GM23338 (cell line): ENCODE measurements around the gene MRPS5. TPM values are rescaled to one million over a fixed set of nuclear protein-coding genes. Genes with fewer than 3 reads are reported as not detected.

Source experiments
- ATAC-seq: fragments of 200-7000 bp; cut with Tn5 transposase; 3 replicates; pipeline ENCODE4 v1.9.1; 2020
- DNase-seq: peaks from one replicate; pipeline ENCODE4 v3.0.0-alpha.2; 2015; ENCODE audit warnings: low spot score
- H2AFZ ChIP-seq: fragments of 200-600 bp; sonication (generic); 2 replicates; pipeline ENCODE4 v1.8.0; 2016; ENCODE audit warnings: antibody characterized with exemption, mild to moderate bottlenecking, moderate library complexity
- H3F3A ChIP-seq: fragments of 200-600 bp; sonication (generic); replicated peaks from 2 replicates; pipeline ENCODE4 v1.8.0; 2017; ENCODE audit warnings: antibody characterized with exemption, mixed run types, low read depth
- H3K27ac ChIP-seq: fragments of 200-600 bp; sonication (generic); 2 replicates; pipeline ENCODE4 v1.6.1; 2016; ENCODE audit warnings: low read depth
- H3K27me3 ChIP-seq: fragments of 200-600 bp; sonication (generic); 2 replicates; pipeline ENCODE4 v1.8.0; 2016; ENCODE audit warnings: mild to moderate bottlenecking, mixed run types, moderate library complexity; ENCODE audit not compliant: insufficient read depth
- H3K36me3 ChIP-seq: fragments of 200-600 bp; sonication (generic); 2 replicates; pipeline ENCODE4 v1.8.0; 2016; ENCODE audit warnings: mild to moderate bottlenecking; ENCODE audit not compliant: insufficient read depth
- H3K4me1 ChIP-seq: fragments of 200-600 bp; sonication (generic); 2 replicates; pipeline ENCODE4 v1.8.0; 2016; ENCODE audit warnings: mild to moderate bottlenecking, moderate library complexity; ENCODE audit not compliant: insufficient read depth
- H3K4me2 ChIP-seq: fragments of 200-600 bp; sonication (generic); 2 replicates; pipeline ENCODE4 v1.7.1; 2017; ENCODE audit warnings: mixed run types
- H3K4me3 ChIP-seq: fragments of 200-600 bp; sonication (generic); 2 replicates; pipeline ENCODE4 v1.6.1; 2016; ENCODE audit warnings: mixed run types
- H3K79me2 ChIP-seq: fragments of 200-600 bp; sonication (generic); replicated peaks from 2 replicates; pipeline ENCODE4 v1.8.0; 2017; ENCODE audit warnings: mild to moderate bottlenecking; ENCODE audit not compliant: insufficient read depth
- H3K9me2 ChIP-seq: fragments of 200-600 bp; sonication (generic); 2 replicates; pipeline ENCODE4 v1.8.0; 2017; ENCODE audit not compliant: insufficient read depth
- H4K20me1 ChIP-seq: fragments of 200-600 bp; sonication (generic); replicated peaks from 2 replicates; pipeline ENCODE4 v1.8.0; 2017; ENCODE audit warnings: mild to moderate bottlenecking; ENCODE audit not compliant: insufficient read depth
- H3K27ac Mint-ChIP-seq: 2 replicates; pipeline ENCODE4 v1.8.0; 2020; ENCODE audit warnings: inconsistent platforms, mild to moderate bottlenecking, moderate library complexity, mixed read lengths
- H3K27me3 Mint-ChIP-seq: 3 replicates; pipeline ENCODE4 v1.8.0; 2022; ENCODE audit warnings: low read depth, mild to moderate bottlenecking, moderate library complexity, mixed read lengths, inconsistent platforms; ENCODE audit not compliant: insufficient read depth, poor library complexity
- H3K36me3 Mint-ChIP-seq: 3 replicates; pipeline ENCODE4 v1.8.0; 2021; ENCODE audit warnings: low read depth, mild to moderate bottlenecking, inconsistent platforms, moderate library complexity, mixed read lengths
- H3K4me1 Mint-ChIP-seq: 3 replicates; pipeline ENCODE4 v1.8.0; 2020; ENCODE audit warnings: mild to moderate bottlenecking, inconsistent platforms, mixed read lengths
- H3K4me3 Mint-ChIP-seq: 3 replicates; pipeline ENCODE4 v1.8.0; 2021; ENCODE audit warnings: moderate library complexity, mild to moderate bottlenecking, inconsistent platforms, mixed read lengths
- H3K9me3 Mint-ChIP-seq: 3 replicates; pipeline ENCODE4 v1.8.0; 2020; ENCODE audit warnings: moderate library complexity, mild to moderate bottlenecking, inconsistent platforms, mixed read lengths
- CREB1 ChIP-seq: fragments of 250-450 bp; sonication (Bioruptor Pico); IDR thresholded peaks from 2 replicates; pipeline ENCODE4 v1.5.0; 2020; ENCODE audit warnings: low read depth, mild to moderate bottlenecking, moderate library complexity
- ETS1 ChIP-seq: IDR thresholded peaks from 2 replicates; pipeline ENCODE4 v1.6.1; 2016; ENCODE audit warnings: antibody characterized with exemption
- EZH2 ChIP-seq: fragments of 200-600 bp; sonication (generic); IDR thresholded peaks from one replicate; pipeline ENCODE4 v1.8.0; 2017; ENCODE audit warnings: antibody characterized with exemption, mild to moderate bottlenecking, low read depth; ENCODE audit not compliant: unreplicated experiment
- EZH2phosphoT487 ChIP-seq: fragments of 200-600 bp; sonication (generic); IDR thresholded peaks from one replicate; pipeline ENCODE4 v1.8.1; 2018; ENCODE audit warnings: antibody characterized with exemption; ENCODE audit not compliant: unreplicated experiment
- JUNB ChIP-seq: IDR thresholded peaks from one replicate; pipeline ENCODE4 v1.6.1; 2016; ENCODE audit warnings: antibody characterized with exemption; ENCODE audit not compliant: unreplicated experiment
- NANOG ChIP-seq: IDR thresholded peaks from 2 replicates; pipeline ENCODE4 v1.6.1; 2016; ENCODE audit warnings: antibody characterized with exemption, borderline replicate concordance
- POLR2AphosphoS5 ChIP-seq: IDR thresholded peaks from 2 replicates; pipeline ENCODE4 v1.6.1; 2016; ENCODE audit warnings: antibody characterized with exemption, low read depth
- STAT1 ChIP-seq: IDR thresholded peaks from one replicate; pipeline ENCODE4 v1.6.1; 2016; ENCODE audit warnings: antibody characterized with exemption; ENCODE audit not compliant: unreplicated experiment
- ZNF114 ChIP-seq: fragments of 250-450 bp; sonication (Bioruptor Pico); IDR thresholded peaks from 2 replicates; pipeline ENCODE4 v1.5.0; 2020; ENCODE audit warnings: mild to moderate bottlenecking, moderate library complexity
- polyA plus RNA-seq: library from polyadenylated mRNA; unstranded; fragments of >200 nt; fragmentation: Nextera tagmentation; extraction: Ambion mirVana; gene quantifications from 2 replicates; pipeline ENCODE4 v1.2.1, GENCODE V29; 2016
- total RNA-seq: library from RNA; depleted of rRNA; stranded (reverse); fragments of >200 nt; shearing (Covaris generic); gene quantifications from 2 replicates; pipeline ENCODE4 v1.2.3, GENCODE V29; 2014
- TF ChIP-seq, protein P1 (sequence below): fragments of 250-450 bp; sonication (Bioruptor Pico); IDR thresholded peaks from 2 replicates; pipeline ENCODE4 v1.5.0; 2020; ENCODE audit warnings: mild to moderate bottlenecking, moderate library complexity

The MRPS5 gene
- total and polyA plus RNA-seq, 2 experiments from 2014 or later, result 51.9 to 79.0 TPM

- no peak for TF ChIP-seq CREB1 (CRISPR knock-in tag)
- TF ChIP-seq, protein P1, sequence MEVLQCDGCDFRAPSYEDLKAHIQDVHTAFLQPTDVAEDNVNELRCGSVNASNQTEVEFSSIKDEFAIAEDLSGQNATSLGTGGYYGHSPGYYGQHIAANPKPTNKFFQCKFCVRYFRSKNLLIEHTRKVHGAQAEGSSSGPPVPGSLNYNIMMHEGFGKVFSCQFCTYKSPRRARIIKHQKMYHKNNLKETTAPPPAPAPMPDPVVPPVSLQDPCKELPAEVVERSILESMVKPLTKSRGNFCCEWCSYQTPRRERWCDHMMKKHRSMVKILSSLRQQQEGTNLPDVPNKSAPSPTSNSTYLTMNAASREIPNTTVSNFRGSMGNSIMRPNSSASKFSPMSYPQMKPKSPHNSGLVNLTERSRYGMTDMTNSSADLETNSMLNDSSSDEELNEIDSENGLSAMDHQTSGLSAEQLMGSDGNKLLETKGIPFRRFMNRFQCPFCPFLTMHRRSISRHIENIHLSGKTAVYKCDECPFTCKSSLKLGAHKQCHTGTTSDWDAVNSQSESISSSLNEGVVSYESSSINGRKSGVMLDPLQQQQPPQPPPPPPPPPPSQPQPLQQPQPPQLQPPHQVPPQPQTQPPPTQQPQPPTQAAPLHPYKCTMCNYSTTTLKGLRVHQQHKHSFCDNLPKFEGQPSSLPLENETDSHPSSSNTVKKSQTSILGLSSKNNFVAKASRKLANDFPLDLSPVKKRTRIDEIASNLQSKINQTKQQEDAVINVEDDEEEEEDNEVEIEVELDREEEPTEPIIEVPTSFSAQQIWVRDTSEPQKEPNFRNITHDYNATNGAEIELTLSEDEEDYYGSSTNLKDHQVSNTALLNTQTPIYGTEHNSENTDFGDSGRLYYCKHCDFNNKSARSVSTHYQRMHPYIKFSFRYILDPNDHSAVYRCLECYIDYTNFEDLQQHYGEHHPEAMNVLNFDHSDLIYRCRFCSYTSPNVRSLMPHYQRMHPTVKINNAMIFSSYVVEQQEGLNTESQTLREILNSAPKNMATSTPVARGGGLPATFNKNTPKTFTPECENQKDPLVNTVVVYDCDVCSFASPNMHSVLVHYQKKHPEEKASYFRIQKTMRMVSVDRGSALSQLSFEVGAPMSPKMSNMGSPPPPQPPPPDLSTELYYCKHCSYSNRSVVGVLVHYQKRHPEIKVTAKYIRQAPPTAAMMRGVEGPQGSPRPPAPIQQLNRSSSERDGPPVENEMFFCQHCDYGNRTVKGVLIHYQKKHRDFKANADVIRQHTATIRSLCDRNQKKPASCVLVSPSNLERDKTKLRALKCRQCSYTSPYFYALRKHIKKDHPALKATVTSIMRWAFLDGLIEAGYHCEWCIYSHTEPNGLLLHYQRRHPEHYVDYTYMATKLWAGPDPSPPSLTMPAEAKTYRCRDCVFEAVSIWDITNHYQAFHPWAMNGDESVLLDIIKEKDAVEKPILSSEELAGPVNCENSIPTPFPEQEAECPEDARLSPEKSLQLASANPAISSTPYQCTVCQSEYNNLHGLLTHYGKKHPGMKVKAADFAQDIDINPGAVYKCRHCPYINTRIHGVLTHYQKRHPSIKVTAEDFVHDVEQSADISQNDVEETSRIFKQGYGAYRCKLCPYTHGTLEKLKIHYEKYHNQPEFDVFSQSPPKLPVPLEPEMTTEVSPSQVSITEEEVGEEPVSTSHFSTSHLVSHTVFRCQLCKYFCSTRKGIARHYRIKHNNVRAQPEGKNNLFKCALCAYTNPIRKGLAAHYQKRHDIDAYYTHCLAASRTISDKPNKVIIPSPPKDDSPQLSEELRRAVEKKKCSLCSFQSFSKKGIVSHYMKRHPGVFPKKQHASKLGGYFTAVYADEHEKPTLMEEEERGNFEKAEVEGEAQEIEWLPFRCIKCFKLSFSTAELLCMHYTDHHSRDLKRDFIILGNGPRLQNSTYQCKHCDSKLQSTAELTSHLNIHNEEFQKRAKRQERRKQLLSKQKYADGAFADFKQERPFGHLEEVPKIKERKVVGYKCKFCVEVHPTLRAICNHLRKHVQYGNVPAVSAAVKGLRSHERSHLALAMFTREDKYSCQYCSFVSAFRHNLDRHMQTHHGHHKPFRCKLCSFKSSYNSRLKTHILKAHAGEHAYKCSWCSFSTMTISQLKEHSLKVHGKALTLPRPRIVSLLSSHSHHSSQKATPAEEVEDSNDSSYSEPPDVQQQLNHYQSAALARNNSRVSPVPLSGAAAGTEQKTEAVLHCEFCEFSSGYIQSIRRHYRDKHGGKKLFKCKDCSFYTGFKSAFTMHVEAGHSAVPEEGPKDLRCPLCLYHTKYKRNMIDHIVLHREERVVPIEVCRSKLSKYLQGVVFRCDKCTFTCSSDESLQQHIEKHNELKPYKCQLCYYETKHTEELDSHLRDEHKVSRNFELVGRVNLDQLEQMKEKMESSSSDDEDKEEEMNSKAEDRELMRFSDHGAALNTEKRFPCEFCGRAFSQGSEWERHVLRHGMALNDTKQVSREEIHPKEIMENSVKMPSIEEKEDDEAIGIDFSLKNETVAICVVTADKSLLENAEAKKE (CRISPR knock-in tag), result no peak
- no peak for TF ChIP-seq POLR2AphosphoS5
These were observed 15.5 kb downstream of the MRPS5 start (continued) for GRCh38 chr2:95106081-95106480.

GRCh38 chr2:95104606-95105005, 17.0 kb downstream of the MRPS5 start:
- H3F3A ChIP-seq, result no peaks in the 10 kb centered on the region
- H3K9me2 ChIP-seq, result no peaks in the 10 kb centered on the region
- no peak overlapping the region for H3K27ac ChIP-seq
- Mint-ChIP-seq H3K4me3 (no peak overlapping the region), H3K4me1 (no peaks in the 10 kb centered on the region), H3K27ac (no peak overlapping the region), H3K36me3 (peaks cover 83% of the 10 kb centered on the region), H3K27me3 (peaks cover 5% of the 10 kb centered on the region), H3K9me3 (no peaks in the 10 kb centered on the region)
- H2AFZ ChIP-seq, result no peak overlapping the region
- H3K4me3 ChIP-seq, result no peak overlapping the region
- no peaks in the 10 kb centered on the region for H3K79me2 ChIP-seq
- H3K36me3 ChIP-seq, result peaks cover 68% of the 10 kb centered on the region
- no peaks in the 10 kb centered on the region for H3K4me1 ChIP-seq
- DNase-seq (no peak), ATAC-seq (no peak)
- no peaks in the 10 kb centered on the region for H3K27me3 ChIP-seq
- H4K20me1 ChIP-seq, result peaks cover 6% of the 10 kb centered on the region
- H3K4me2 ChIP-seq, result no peak overlapping the region
- TF ChIP-seq ZNF114 (CRISPR knock-in tag) (no peak), EZH2 (no peak), EZH2phosphoT487 (no peak), CREB1 (CRISPR knock-in tag) (no peak), STAT1 (no peak), ETS1 (no peak), POLR2AphosphoS5 (no peak), JUNB (no peak), NANOG (no peak)
- TF ChIP-seq, protein P1 (CRISPR knock-in tag), result no peak
